Fibroblast of peridontal ligament (primary cell): ENCODE measurements around the gene FAIM.
"Not testable (repeated sequence)": the region's sequence is repeated elsewhere in the genome, so short reads cannot be mapped to it uniquely, and the experiment has no call there.

ENCODE experiments used
- DNase-seq: peaks from one replicate; pipeline ENCODE4 v3.0.0-alpha.2; 2010; ENCODE audit errors: extremely low read depth

Gene FAIM

DNA sequence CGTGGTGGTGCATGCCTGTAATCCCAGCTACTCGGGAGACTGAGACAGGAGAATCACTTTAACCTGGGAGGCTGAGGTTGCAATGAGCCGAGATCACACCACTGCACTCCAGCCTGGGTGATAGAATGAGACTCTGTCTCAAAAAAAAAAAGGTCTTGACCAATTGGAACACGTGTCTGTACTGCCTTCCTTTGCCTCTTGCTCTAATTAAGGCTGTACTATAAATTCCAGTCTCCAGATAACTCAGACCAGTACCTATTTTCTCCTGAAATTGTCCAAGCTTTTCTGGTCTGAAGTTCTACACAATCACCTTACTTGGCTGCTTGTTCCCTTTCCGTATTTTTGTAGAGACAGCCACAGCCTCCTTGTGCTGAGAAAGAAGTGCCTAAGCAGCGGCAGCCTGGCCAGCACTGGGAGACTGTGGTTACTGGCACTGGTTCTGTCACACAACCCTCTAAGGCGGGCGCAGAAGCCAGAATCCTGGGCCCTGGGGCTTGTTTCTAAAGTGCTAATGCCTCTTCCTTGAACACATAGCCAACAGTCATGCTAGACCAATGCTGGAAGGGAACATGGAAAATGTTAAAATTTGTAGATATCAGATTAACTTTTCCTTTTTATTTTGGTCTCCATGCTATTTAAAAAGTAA, 8.3 kb upstream of the FAIM start:
- DNase-seq, result peak; percentile 47

GRCh38 chr3:138601661-138602060, 6.9 kb upstream of the FAIM start:
- DNase-seq, result not testable (repeated sequence)

GRCh38 chr3:138604106-138604595, 4.4 kb upstream of the FAIM start:
- not testable (repeated sequence) for DNase-seq

DNA sequence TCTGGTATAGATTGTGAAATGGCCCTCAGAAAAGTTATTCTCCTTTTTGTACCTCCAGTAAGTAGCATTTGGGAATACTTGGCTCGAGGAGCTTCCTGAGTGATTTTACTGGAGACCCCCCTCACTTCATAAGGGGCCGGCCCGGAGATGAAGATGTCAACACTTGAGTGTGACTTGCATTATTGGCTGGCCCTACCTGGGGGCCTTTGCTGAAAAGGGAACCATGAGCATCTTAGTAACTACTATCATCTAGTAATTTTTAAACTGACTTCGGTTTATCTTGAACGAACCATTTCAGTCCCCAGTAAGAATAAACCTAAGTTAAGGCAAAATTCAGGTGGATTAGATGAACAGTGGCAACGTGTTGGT, 1.3 kb downstream of the FAIM start:
- DNase-seq, result no peak

DNA sequence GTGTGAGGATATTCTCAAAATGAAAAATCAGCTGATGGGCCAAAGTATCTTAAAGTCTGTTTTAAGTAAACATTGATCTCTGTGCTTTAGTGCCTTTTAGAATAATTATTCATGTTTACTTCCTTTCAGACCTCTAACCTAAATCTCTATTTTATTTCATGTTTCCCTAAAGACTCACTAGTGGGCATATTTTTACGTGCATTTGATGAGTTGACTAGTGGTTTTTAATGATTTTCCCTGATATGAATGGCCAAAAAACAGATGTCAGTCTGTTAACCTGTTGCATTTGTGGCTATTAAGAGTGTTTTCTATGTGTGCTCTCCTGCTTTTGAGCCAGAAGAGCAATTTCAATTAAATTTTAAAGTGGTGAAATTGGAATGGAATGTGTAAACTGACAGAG, 6.9 kb downstream of the FAIM start:
- DNase-seq, result no peak

GRCh38 chr3:138620431-138620830, 11.9 kb downstream of the FAIM start:
- no peak for DNase-seq

DNA sequence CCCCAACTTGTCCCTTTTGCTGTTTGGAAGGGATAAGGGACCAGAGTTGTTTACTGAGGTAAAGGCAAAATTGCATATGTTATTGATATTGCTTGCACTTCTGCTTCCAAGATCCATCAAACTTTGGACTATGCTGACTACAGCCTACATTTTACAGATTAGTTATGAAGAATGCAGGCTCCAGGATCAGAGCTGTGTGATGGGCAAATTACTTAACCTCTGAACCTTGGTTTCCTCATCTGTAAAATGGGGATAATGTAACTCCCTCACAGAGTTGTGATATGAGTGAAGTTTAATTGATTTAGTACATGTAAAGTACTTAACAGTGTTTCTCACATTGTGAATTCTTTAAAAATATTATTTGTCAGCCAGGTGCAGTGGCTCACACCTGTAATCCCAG, 15.9 kb downstream of the FAIM start:
- no peak for DNase-seq

GRCh38 chr3:138625707-138626365, 17.3 kb downstream of the FAIM start:
- DNase-seq, result peak; percentile 21

GRCh38 chr3:138629526-138629925, 21.0 kb downstream of the FAIM start:
- no peak for DNase-seq

DNA sequence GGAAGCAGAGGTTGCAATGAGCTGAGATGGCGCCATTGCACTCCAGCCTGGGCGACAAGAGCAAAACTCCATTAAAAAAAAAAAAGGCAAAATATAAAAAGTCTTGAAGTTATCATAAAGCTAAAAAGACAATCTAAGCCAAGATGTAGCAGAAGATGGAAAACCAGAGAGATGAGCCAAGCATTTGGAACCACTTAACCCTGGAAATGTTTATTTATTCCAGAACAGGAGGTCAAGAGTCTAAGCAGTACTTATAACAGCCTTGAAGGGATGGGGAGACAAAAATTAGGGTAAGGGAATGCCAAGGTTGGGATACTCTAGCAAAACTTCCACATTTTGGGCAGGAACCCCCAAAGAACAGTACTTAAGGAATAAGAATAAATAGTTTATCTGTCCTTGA, 30.1 kb downstream of the FAIM start:
- DNase-seq, result peak; percentile 65

GRCh38 chr3:138640537-138640936, 32.0 kb downstream of the FAIM start:
- DNase-seq, result no peak

GRCh38 chr3:138642226-138642926, 33.8 kb downstream of the FAIM start:
- DNase-seq, result no peak

DNA sequence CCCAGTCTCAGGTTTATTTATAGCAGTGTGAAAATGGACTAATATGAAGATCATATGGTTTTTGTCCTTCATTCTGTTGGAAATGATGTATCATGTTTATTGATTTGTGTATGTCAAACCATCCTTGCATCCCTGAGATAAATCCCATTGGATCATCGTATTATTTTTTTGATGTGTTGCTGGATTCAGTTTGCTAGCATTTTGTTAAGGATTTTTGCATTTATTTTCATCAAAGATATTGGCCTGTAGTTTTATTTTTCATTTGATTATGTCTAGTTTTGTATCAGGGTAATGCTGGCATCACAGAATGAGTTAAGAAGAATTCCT, 34.3 kb downstream of the FAIM start:
- DNase-seq, result no peak

- DNase-seq, result no peak
These were observed 37.4 kb downstream of the FAIM start for GRCh38 chr3:138646008-138646407.

DNA sequence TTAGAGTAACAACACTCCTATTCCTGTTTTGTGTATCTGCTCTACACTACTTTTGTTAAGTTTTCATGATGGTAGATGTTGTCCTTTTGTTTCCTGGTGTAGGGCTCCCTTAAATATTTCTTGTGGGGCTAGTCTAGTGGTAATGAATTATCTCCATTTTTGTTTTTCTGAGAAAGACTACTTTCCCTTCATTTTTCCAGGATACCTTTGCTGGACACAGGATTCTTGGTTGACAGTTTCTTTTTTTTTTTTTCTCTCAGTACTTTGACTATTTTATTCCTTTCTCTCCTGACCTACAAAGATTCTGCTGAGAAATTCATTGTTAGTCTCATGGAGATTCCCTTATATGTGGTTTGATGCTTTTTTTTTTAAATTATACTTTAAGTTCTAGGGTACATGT, 37.9 kb downstream of the FAIM start:
- DNase-seq, result no peak

GRCh38 chr3:138649134-138649533, 40.6 kb downstream of the FAIM start:
- DNase-seq, result no peak

DNA sequence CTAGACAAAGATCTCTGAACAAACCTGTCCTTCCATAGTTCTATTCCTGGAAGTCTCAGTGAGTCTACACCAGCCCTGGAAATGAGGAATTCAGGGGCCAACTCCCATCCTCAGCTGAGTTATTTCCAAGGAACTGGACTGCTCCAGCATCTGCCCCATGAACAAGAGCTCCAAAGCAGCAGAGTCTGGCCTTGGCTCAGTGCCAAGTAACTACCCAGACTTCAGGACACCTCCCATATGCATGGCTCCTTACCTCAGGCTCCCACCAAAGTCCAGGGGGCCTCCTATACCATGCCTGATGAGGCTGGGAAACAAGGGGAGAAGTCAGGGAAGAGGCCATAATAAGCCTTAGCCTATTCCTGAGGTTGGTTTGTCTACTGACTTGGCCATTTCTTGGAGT, 45.0 kb downstream of the FAIM start:
- no peak for DNase-seq

DNA sequence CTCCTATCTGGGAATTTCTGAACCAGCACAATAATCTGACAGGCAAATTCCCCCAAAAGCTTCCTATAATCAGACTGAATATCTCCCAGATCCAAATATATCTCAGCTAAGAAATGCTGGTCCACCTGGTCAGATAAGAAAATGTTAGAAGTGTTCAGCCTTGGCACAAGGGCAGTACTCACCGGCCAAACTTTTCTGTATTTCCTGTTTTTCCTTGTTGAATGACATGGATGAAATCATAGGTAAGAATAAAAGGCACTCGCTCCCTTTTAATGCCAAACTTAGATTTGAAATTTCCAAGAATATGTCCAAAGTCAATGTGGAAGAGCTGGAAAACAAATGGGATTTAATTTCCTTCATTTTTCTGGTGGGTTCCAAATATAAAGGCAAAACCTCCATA, 48.9 kb downstream of the FAIM start:
- no peak for DNase-seq

DNA sequence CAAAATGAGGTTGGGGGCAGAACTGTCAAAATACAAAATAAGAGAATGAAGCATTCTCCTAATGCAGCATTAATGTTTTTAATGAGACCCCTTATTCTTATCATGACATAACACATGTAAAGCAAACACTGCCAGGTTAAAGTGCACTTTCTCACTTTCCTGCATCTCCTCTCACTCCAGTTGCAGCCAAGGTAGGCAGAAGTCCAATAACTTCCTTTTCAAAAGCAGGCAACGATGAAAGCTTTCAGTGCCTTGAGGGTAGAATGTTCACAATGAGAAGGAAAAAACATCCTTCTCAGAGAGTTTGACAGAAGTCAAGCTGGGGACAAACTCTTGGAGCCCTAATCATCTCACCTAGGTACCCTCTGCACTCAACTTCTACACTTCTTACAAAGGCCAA, 59.5 kb downstream of the FAIM start:
- no peak for DNase-seq

DNA sequence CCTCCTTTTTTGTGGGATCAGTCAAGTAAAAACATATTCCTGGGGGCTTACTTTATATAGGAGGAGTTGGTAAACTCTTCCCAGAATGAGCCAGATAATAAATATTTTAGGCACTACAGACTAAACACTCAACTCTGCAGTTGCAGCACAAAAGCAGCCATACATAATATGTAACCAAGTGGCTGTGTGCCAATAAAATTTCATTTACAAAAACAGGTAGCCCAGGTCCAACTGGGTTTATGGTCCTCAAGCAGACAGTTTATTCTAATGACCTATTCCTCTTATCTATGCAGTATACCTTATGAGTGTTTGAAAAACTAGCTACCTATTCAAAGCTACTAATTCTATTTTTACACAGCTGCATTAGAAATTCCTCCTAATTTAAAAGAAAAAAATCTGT, 61.8 kb downstream of the FAIM start:
- no peak for DNase-seq

DNA sequence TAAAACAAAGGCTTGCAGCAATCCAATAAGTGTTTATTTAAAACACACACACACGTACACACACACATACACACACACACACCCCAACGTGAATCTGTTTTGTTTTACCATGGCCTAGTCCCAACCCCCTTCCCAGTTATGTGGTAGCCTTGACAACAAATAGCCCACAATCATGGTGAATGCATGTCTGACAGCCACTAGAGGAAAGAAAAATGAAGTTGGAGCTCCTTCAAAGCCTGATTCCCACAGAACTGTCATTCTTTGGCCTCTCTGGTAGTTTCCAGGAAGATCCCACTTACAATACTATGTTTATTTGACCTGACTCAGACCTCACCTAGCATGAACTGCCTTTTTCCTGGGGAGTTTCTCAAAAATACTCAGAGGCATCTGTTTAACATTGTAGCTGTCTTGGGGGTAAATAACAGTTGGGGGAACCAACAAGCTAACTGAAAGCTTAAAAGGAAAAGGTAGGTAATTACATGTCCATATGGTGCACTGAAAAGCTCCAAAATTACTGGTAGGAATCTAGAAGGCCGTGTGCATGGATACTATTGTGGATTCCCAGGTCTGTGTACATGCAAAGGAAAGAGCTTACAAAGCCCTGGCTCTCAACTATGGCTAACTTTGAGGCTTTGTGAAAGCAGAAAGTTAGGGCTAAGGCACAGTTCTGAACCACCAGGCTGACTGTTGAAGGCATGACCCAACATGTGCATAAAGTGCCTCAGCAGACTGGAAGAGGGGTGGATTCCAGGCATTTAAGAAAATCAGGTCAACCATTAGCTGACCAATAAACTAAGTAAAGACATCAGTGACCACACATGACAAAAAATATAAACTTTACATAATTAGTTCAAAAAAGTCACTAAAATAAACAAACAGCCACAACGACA, 65.3 kb downstream of the FAIM start:
- peak; percentile 86 for DNase-seq

GRCh38 chr3:138675393-138675792, 66.8 kb downstream of the FAIM start:
- DNase-seq, result peak; percentile 27
